SK-N-SH treated with all-trans-retinoic acid at 6 μM for 48 hours (cell line): ENCODE results near the gene PARD3B.

ENCODE experiments used
- ATAC-seq: fragments of 200-7000 bp; cut with Tn5 transposase; 3 replicates; pipeline ENCODE4 v1.9.1; 2020; ENCODE audit warnings: mild to moderate bottlenecking, moderate library complexity
- ARNTL ChIP-seq: fragments of 450-650 bp; formaldehyde crosslinking; IDR thresholded peaks from 2 replicates; pipeline ENCODE4 v1.5.0; 2020; ENCODE audit warnings: low read depth, mild to moderate bottlenecking, moderate library complexity, borderline replicate concordance
- CREB5 ChIP-seq: fragments of 250-450 bp; sonication (Bioruptor Pico); IDR thresholded peaks from 2 replicates; pipeline ENCODE4 v1.5.1; 2020; ENCODE audit warnings: low read depth, mild to moderate bottlenecking, moderate library complexity
- CSDC2 ChIP-seq: fragments of 250-450 bp; sonication (Bioruptor Pico); IDR thresholded peaks from 2 replicates; pipeline ENCODE4 v1.5.0; 2020; ENCODE audit warnings: mild to moderate bottlenecking, moderate library complexity
- ESRRG ChIP-seq: fragments of 250-450 bp; sonication (Bioruptor Pico); IDR thresholded peaks from 2 replicates; pipeline ENCODE4 v1.6.1; 2021; ENCODE audit warnings: mild to moderate bottlenecking
- ISL1 ChIP-seq: fragments of 250-450 bp; sonication (Bioruptor Pico); IDR thresholded peaks from 2 replicates; pipeline ENCODE4 v2.1.2; 2022; ENCODE audit warnings: mild to moderate bottlenecking, moderate library complexity
- OSR1 ChIP-seq: fragments of 250-450 bp; sonication (Bioruptor Pico); IDR thresholded peaks from 2 replicates; pipeline ENCODE4 v1.8.0; 2022; ENCODE audit warnings: moderate library complexity, mild to moderate bottlenecking, inconsistent platforms
- PATZ1 ChIP-seq: fragments of 250-450 bp; sonication (Bioruptor Pico); IDR thresholded peaks from 2 replicates; pipeline ENCODE4 v1.8.0; 2020; ENCODE audit warnings: mild to moderate bottlenecking, moderate library complexity, borderline replicate concordance
- POU6F1 ChIP-seq: fragments of 250-450 bp; sonication (Bioruptor Pico); IDR thresholded peaks from 2 replicates; pipeline ENCODE4 v1.8.0; 2021; ENCODE audit warnings: low read depth, mild to moderate bottlenecking, moderate library complexity, borderline replicate concordance
- PPARA ChIP-seq: fragments of 250-450 bp; sonication (Bioruptor Pico); IDR thresholded peaks from 2 replicates; pipeline ENCODE4 v1.5.0; 2020; ENCODE audit warnings: mild to moderate bottlenecking, borderline replicate concordance
- RARB ChIP-seq: fragments of 250-450 bp; sonication (Bioruptor Pico); IDR thresholded peaks from 2 replicates; pipeline ENCODE4 v1.8.0; 2021; ENCODE audit warnings: mild to moderate bottlenecking, moderate library complexity
- SNAI2 ChIP-seq: fragments of 250-450 bp; sonication (Bioruptor Pico); IDR thresholded peaks from 2 replicates; pipeline ENCODE4 v1.5.0; 2020; ENCODE audit warnings: mild to moderate bottlenecking, moderate library complexity
- TCF4 ChIP-seq: fragments of 250-450 bp; sonication (Bioruptor Pico); IDR thresholded peaks from 2 replicates; pipeline ENCODE4 v1.8.0; 2021; ENCODE audit warnings: mild to moderate bottlenecking, moderate library complexity, borderline replicate concordance
- TOX ChIP-seq: fragments of 250-450 bp; sonication (Bioruptor Pico); IDR thresholded peaks from 2 replicates; pipeline ENCODE4 v1.8.0; 2021; ENCODE audit warnings: mild to moderate bottlenecking, moderate library complexity, borderline replicate concordance
- TSHZ2 ChIP-seq: fragments of 250-450 bp; sonication (Bioruptor Pico); IDR thresholded peaks from 2 replicates; pipeline ENCODE4 v1.5.0; 2020; ENCODE audit warnings: mild to moderate bottlenecking, moderate library complexity
- ZC3H10 ChIP-seq: fragments of 250-450 bp; sonication (Bioruptor Pico); IDR thresholded peaks from 2 replicates; pipeline ENCODE4 v1.5.1; 2021; ENCODE audit warnings: mild to moderate bottlenecking, moderate library complexity
- ZFP3 ChIP-seq: fragments of 250-450 bp; sonication (Bioruptor Pico); IDR thresholded peaks from 2 replicates; pipeline ENCODE4 v1.5.0; 2020; ENCODE audit warnings: mild to moderate bottlenecking, moderate library complexity
- ZNF565 ChIP-seq: fragments of 450-650 bp; formaldehyde crosslinking; conservative IDR thresholded peaks from 2 replicates; pipeline ENCODE4 v1.5.0; 2020; ENCODE audit warnings: low read depth, mild to moderate bottlenecking, moderate library complexity
- ZNF8 ChIP-seq: fragments of 450-650 bp; formaldehyde crosslinking; IDR thresholded peaks from 2 replicates; pipeline ENCODE4 v1.5.0; 2020; ENCODE audit warnings: mild to moderate bottlenecking, moderate library complexity

Gene PARD3B

GRCh38 chr2:204824751-204825453 is 279.6 kb downstream of the PARD3B start:
- TF ChIP-seq CREB5, result no peak
- ATAC-seq, result no peak

- no peak for TF ChIP-seq ZFP3 (CRISPR knock-in tag)
- no peak for TF ChIP-seq PPARA (CRISPR knock-in tag)
- TF ChIP-seq TOX (CRISPR knock-in tag), result no peak
- no peak for TF ChIP-seq SNAI2
- no peak for TF ChIP-seq ZNF8 (CRISPR knock-in tag)
- ATAC-seq, result no peak
Measured at GRCh38 chr2:204825681-204826080, 280.4 kb downstream of the PARD3B start.

- TF ChIP-seq POU6F1 (CRISPR knock-in tag), result no peak
- TF ChIP-seq TSHZ2 (CRISPR knock-in tag), result no peak
- no peak for TF ChIP-seq TCF4 (CRISPR knock-in tag)
- TF ChIP-seq CREB5, result no peak
- TF ChIP-seq ESRRG (CRISPR knock-in tag), result no peak
- no peak for TF ChIP-seq PATZ1 (CRISPR knock-in tag)
- no peak for TF ChIP-seq PPARA (CRISPR knock-in tag)
- TF ChIP-seq OSR1 (CRISPR knock-in tag), result no peak
- no peak for TF ChIP-seq ISL1 (CRISPR knock-in tag)
- no peak for TF ChIP-seq TOX (CRISPR knock-in tag)
- no peak for TF ChIP-seq CSDC2
- TF ChIP-seq RARB (CRISPR knock-in tag), result no peak
- TF ChIP-seq ARNTL (CRISPR knock-in tag), result no peak
- no peak for TF ChIP-seq ZNF565
- TF ChIP-seq ZC3H10 (CRISPR knock-in tag), result no peak
- ATAC-seq, result no peak
Measured at GRCh38 chr2:204827701-204828590, 282.7 kb downstream of the PARD3B start.
